Cardiac fibroblast (primary cell): ENCODE data around the gene RNGTT.
A peak's percentile ranks its signal among the peaks of the same experiment; 100 is the strongest.

Experiments used
- DNase-seq, 2 donors: peaks; one replicate each; pipeline versions ENCODE4 v3.0.0 to v3.0.0-alpha.2; 2010; ENCODE audit warnings: low read depth in 2 of 2
- H3K4me3 ChIP-seq, 2 donors: replicated peaks in 1 of 2; 1 replicate in 1 of 2; 2 replicates in 1 of 2; pipeline ENCODE4 v1.5.1; 2011; ENCODE audit warnings: low read depth in 2 of 2, low read length in 2 of 2, mild to moderate bottlenecking in 2 of 2, moderate library complexity in 1 of 2
- TF ChIP-seq, protein P1 (sequence below): IDR thresholded peaks from one replicate; pipeline ENCODE4 v1.5.1; 2011; ENCODE audit warnings: low read depth, mild to moderate bottlenecking, low read length, inconsistent platforms

RNGTT gene

GRCh38 chr6:88895911-88896310 lies 67.5 kb downstream of the RNGTT start:
- TF ChIP-seq, protein P1, sequence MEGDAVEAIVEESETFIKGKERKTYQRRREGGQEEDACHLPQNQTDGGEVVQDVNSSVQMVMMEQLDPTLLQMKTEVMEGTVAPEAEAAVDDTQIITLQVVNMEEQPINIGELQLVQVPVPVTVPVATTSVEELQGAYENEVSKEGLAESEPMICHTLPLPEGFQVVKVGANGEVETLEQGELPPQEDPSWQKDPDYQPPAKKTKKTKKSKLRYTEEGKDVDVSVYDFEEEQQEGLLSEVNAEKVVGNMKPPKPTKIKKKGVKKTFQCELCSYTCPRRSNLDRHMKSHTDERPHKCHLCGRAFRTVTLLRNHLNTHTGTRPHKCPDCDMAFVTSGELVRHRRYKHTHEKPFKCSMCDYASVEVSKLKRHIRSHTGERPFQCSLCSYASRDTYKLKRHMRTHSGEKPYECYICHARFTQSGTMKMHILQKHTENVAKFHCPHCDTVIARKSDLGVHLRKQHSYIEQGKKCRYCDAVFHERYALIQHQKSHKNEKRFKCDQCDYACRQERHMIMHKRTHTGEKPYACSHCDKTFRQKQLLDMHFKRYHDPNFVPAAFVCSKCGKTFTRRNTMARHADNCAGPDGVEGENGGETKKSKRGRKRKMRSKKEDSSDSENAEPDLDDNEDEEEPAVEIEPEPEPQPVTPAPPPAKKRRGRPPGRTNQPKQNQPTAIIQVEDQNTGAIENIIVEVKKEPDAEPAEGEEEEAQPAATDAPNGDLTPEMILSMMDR, result no peak
- DNase-seq, result no peak
- H3K4me3 ChIP-seq, result no peak overlapping the region

DNA sequence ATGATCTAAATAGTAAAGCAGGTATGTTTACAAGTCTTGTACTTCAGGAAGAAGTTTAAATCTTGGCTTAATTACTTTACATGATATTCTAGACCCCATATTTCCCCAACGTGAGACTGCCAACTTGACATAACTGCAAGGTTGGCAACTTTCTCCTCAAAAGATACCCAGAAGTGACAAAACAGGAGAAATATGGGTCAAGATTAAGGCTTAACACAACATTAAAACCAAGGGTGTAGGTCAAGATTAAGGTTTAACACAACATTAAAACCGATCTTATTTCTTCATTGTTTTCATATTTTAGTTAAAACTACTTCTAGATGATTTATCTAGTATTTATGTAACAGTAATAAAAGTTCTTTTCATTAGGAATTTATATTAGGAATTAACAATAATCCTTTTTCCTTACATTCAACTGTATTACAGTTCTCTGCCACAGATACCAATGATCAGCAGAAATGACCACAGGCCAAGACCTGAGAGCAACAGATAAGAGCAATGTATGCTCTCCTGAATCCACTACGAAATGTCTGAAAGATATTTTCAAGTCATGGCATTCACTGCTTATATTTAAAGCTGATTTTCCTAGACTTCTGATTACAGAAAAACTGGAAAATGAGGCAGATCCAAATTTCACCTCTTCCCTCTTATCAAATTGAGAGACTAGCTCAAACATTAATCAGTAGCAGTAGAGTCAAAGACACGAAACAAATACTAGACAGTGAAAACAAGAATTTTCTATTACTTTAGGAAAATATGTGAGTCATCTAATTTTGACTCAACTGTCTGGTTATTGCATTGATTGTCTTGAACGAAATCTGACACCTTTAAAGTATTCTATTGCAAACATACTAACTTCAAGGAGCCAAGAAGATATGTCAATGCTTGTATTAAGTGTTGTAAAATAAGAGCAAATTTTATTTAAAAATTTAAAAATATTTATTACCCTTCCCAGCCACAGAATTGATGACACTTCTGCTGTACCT lies 72.3 kb downstream of the RNGTT start:
- peak in 1 of 2 donors; percentile 50 for DNase-seq
- H3K4me3 ChIP-seq, result no peak overlapping the region
- TF ChIP-seq, protein P1, result no peak

DNA sequence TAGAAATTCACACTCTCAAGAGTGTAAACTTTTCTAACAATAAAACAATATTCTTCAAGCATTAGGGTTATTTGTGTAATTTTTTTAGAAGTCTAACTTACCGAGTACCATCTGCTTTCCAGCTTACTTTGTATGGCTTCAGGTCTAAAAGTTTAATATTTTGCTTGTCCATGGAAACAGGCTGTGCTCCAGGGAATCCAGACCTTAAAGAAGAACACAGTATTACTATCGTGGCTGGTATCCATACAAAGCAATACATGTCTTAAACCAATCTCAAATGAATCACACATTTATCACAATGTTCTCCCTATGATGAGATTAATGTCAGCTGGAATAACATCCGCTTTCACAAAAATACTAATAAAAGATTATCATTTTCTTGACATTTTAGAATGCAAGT lies 73.0 kb downstream of the RNGTT start:
- peak in 1 of 2 donors; percentile 28 for DNase-seq
- H3K4me3 ChIP-seq, result no peak overlapping the region
- TF ChIP-seq, protein P1, result no peak

DNA sequence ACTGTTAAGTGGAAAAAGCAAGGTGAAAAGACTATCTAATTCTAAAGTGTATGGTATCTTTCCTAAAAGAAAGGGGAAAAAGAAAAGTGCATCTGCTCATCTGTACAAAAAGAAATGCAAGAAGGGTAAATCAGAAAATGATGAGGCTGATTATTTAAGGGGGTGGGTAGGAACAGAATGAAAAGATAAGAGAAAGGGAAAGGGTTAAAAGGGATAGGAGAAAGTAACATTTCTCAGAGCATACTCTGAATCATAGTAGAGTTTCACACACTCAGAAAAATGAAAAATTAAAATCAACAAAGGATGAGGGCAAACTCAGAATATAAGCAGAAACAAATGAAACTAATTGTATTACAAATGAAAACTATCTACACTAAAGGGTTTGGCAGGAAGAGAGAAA lies 79.1 kb downstream of the RNGTT start:
- TF ChIP-seq, protein P1, result no peak
- H3K4me3 ChIP-seq, result no peak overlapping the region
- no peak for DNase-seq

GRCh38 chr6:88882536-88882935 lies 80.9 kb downstream of the RNGTT start:
- H3K4me3 ChIP-seq, result no peak overlapping the region
- TF ChIP-seq, protein P1, result no peak
- no peak for DNase-seq

DNA sequence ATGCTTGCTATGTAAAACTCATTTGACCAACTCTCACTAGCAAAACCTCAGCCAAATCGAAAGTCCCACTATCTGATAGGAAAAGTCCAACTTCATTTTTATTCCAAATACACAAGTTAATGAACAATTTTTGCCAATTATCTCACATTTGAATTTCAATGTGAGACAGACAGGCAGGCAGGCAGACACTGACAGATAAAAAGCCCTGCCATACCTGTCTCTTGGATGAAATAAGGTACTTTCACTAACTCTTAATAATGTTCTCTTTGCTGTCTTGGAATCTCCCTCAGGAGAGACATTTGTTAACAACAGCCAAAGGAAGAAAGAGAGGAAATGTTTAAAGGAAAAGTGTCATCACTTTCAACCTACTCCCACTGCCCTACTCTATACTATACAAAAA lies 82.0 kb downstream of the RNGTT start:
- peak in 1 of 2 donors; percentile 15 for DNase-seq
- no peak overlapping the region for H3K4me3 ChIP-seq

More for the DNA sequence above, 82.0 kb downstream of the RNGTT start:
- TF ChIP-seq, protein P1, result no peak
